HepG2 (cell line): ENCODE data around the gene KNG1. TPM values are rescaled to one million over a fixed set of nuclear protein-coding genes. Genes with fewer than 3 reads are reported as not detected.

Source experiments
- ATAC-seq: fragments of 200-7000 bp; cut with Tn5 transposase; 3 replicates; pipeline ENCODE4 v1.9.1; 2020; ENCODE audit warnings: mild to moderate bottlenecking, moderate library complexity
- BruUV-seq: library from RNA; stranded (reverse); fragments of 400-500 nt; replicated peaks from 2 replicates; lab custom pipeline; 2021; lab: Mats Ljungman, UMichigan
- CTCF ChIA-PET: fragments of 300-600 bp; formaldehyde crosslinking; extraction: SDS; loops from one replicate; lab custom pipeline; 2021; ENCODE audit warnings: low total read pairs, inconsistent platforms, low intra/inter-chr PET ratio; lab: Yijun Ruan, JAX
- POLR2A ChIA-PET: fragments of 350-600 bp; sonication (Branson Sonifier 250); formaldehyde crosslinking; loops from one replicate; lab custom pipeline; 2020; ENCODE audit warnings: antibody characterized with exemption, inconsistent platforms; lab: Yijun Ruan, JAX
- DNase-seq: peaks from one replicate; pipeline ENCODE4 v3.0.0-alpha.2; 2015; ENCODE audit warnings: low spot score
- FAIRE-seq: peaks from 3 replicates; lab custom pipeline; 2011; peaks lifted over from hg19 to GRCh38; lab: Jason Lieb, UNC
- H2AFZ ChIP-seq: one replicate; pipeline ENCODE4 v1.6.1; 2011; ENCODE audit warnings: low read length, inconsistent platforms
- H3K27ac ChIP-seq: fragments of 300-600 bp; 3 replicates; pipeline ENCODE4 v1.8.0; 2011; ENCODE audit warnings: mixed run types, mild to moderate bottlenecking, mixed read lengths, low read length, inconsistent platforms; ENCODE audit not compliant: insufficient read depth; ENCODE audit errors: extremely low read length
- H3K27me3 ChIP-seq, 2 experiments: fragments of 200-600 bp in 1 of 2; 2 replicates in 1 of 2; 3 replicates in 1 of 2; pipeline versions ENCODE4 v1.6.0 to v1.8.0; 2011; ENCODE audit warnings: low read length in 2 of 2, mild to moderate bottlenecking in 2 of 2, moderate library complexity in 2 of 2, inconsistent platforms in 1 of 2; ENCODE audit not compliant: insufficient read depth in 2 of 2, control insufficient read depth in 1 of 2
- H3K36me3 ChIP-seq, 2 experiments: fragments of 200-600 bp in 1 of 2; replicated peaks in 1 of 2; 2 replicates in 1 of 2; 3 replicates in 1 of 2; pipeline versions ENCODE4 v1.5.1 to v1.8.0; 2011; ENCODE audit warnings: low read length in 2 of 2, inconsistent platforms in 1 of 2; ENCODE audit not compliant: insufficient read depth in 2 of 2, control insufficient read depth in 1 of 2
- H3K4me1 ChIP-seq: 2 replicates; pipeline ENCODE4 v1.5.1; 2012; ENCODE audit warnings: low read length, inconsistent platforms; ENCODE audit not compliant: insufficient read depth
- H3K4me2 ChIP-seq: 2 replicates; pipeline ENCODE4 v1.6.0; 2011; ENCODE audit warnings: low read depth, low read length, inconsistent platforms
- H3K4me3 ChIP-seq, 3 experiments: fragments of 200-600 bp in 1 of 3; sonication (generic), shearing (Covaris generic) in 1 of 3; replicated peaks in 1 of 3; 2 replicates each; pipeline ENCODE4 v1.5.1; 2011 to 2016; ENCODE audit warnings: low read length in 3 of 3, inconsistent platforms in 2 of 3, low read depth in 2 of 3, mild to moderate bottlenecking in 2 of 3, control low read depth in 1 of 3, mixed read lengths in 1 of 3; ENCODE audit not compliant: insufficient read depth in 1 of 3
- H3K79me2 ChIP-seq: one replicate; pipeline ENCODE4 v1.6.1; 2011; ENCODE audit warnings: low read length, inconsistent platforms; ENCODE audit not compliant: insufficient read depth
- H3K9ac ChIP-seq: 2 replicates; pipeline ENCODE4 v1.6.0; 2011; ENCODE audit warnings: mild to moderate bottlenecking, low read depth, low read length, inconsistent platforms; ENCODE audit not compliant: insufficient read depth
- H3K9me3 ChIP-seq: 2 replicates; pipeline ENCODE4 v1.5.1; 2012; ENCODE audit warnings: mild to moderate bottlenecking, low read length
- H4K20me1 ChIP-seq: 2 replicates; pipeline ENCODE4 v1.6.0; 2011; ENCODE audit warnings: inconsistent platforms, mild to moderate bottlenecking, low read length, moderate library complexity; ENCODE audit not compliant: insufficient read depth
- CBFB ChIP-seq: sonication (generic); formaldehyde crosslinking; IDR thresholded peaks from 2 replicates; pipeline ENCODE4 v1.4.0; 2020; ENCODE audit warnings: missing genetic modification reagents
- FOXA3 ChIP-seq: IDR thresholded peaks from 2 replicates; pipeline ENCODE4 v1.6.1; 2016; ENCODE audit warnings: missing genetic modification reagents, missing compliant biosample characterization
- GATAD2A ChIP-seq: IDR thresholded peaks from 2 replicates; pipeline ENCODE4 v1.6.1; 2016
- HHEX ChIP-seq: IDR thresholded peaks from 2 replicates; pipeline ENCODE4 v1.6.1; 2016; ENCODE audit warnings: control low read depth
- HMG20A ChIP-seq: IDR thresholded peaks from 2 replicates; pipeline ENCODE4 v1.6.1; 2016; ENCODE audit warnings: borderline replicate concordance
- JDP2 ChIP-seq: sonication (generic); formaldehyde crosslinking; IDR thresholded peaks from 2 replicates; pipeline ENCODE4 v1.8.1; 2022; ENCODE audit warnings: missing genetic modification reagents, borderline replicate concordance
- MAX ChIP-seq: IDR thresholded peaks from 2 replicates; pipeline ENCODE4 v1.6.1; 2012; ENCODE audit warnings: inconsistent platforms
- MBD4 ChIP-seq: IDR thresholded peaks from 2 replicates; pipeline ENCODE4 v1.6.1; 2012; ENCODE audit warnings: low read length, inconsistent platforms, borderline replicate concordance
- PLRG1 ChIP-seq: fragments of 450-650 bp; conservative IDR thresholded peaks from 2 replicates; pipeline ENCODE4 v1.6.1; 2016
- RAD51 ChIP-seq: fragments of 450-650 bp; IDR thresholded peaks from 2 replicates; pipeline ENCODE4 v1.6.1; 2016; ENCODE audit warnings: borderline replicate concordance
- SAP130 ChIP-seq: IDR thresholded peaks from 2 replicates; pipeline ENCODE4 v1.6.1; 2016; ENCODE audit warnings: low read depth
- SP1 ChIP-seq, 2 experiments: fragments of 450-650 bp in 1 of 2; sonication (generic) in 1 of 2; formaldehyde crosslinking in 1 of 2; IDR thresholded peaks; 2 replicates each; pipeline versions ENCODE4 v1.4.0 to v1.6.1; 2016 to 2020; ENCODE audit warnings: missing genetic modification reagents in 1 of 2
- ZFY ChIP-seq: sonication (generic); formaldehyde crosslinking; IDR thresholded peaks from 2 replicates; pipeline ENCODE4 v1.4.0; 2020; ENCODE audit warnings: missing genetic modification reagents
- ZNF296 ChIP-seq: sonication (generic); formaldehyde crosslinking; conservative IDR thresholded peaks from 2 replicates; pipeline ENCODE4 v1.5.0; 2020; ENCODE audit warnings: mild to moderate bottlenecking, missing genetic modification reagents
- ZNF3 ChIP-seq: IDR thresholded peaks from 2 replicates; pipeline ENCODE4 v1.7.0; 2017; ENCODE audit warnings: inconsistent platforms
- ZNF337 ChIP-seq: sonication (generic); formaldehyde crosslinking; IDR thresholded peaks from 2 replicates; pipeline ENCODE4 v1.5.1; 2020; ENCODE audit warnings: missing genetic modification reagents, low read depth, mild to moderate bottlenecking, borderline replicate concordance
- ZNF790 ChIP-seq: sonication (generic); formaldehyde crosslinking; IDR thresholded peaks from 2 replicates; pipeline ENCODE4 v1.8.0; 2022; ENCODE audit warnings: missing genetic modification reagents, mild to moderate bottlenecking, borderline replicate concordance
- WGBS: methylation state at CpG from one replicate; pipeline ENCODE4 v1.1.6; 2017; ENCODE audit warnings: low lambda C conversion rate; 5-methylcytosine and 5-hydroxymethylcytosine counted together
- in situ Hi-C: cut with HindIII; loops from 2 replicates; pipeline ENCODE4 v1.10.0; 2017; ENCODE audit warnings: low pct_unique_long_range_greater_than_20kb; ENCODE audit not compliant: extremely low pct_ligation_motif_present
- intact Hi-C: fragments of 100-400 bp; cut with micrococcal nuclease; formaldehyde crosslinking; loops from one replicate; pipeline ENCODE4 v1.10.0; 2022; ENCODE audit not compliant: unreplicated experiment
- polyA plus RNA-seq, 8 experiments: library from polyadenylated mRNA; depleted of rRNA in 3 of 8; stranded (reverse) in 7 of 8; unstranded in 1 of 8; fragments of >200 nt; fragmentation: Illumina TruSeq in 4 of 8; extraction: Trizol in 4 of 8; gene quantifications; 2 replicates each; pipeline versions ENCODE4 v1.2.1 to v1.2.3, GENCODE V29; 2011 to 2016; ENCODE audit warnings: low read depth in 4 of 8, missing spikeins in 1 of 8, mixed read lengths in 1 of 8; ENCODE audit not compliant: insufficient read depth in 1 of 8
- total RNA-seq, 5 experiments: library from RNA; depleted of rRNA; stranded (reverse); fragments of >200 nt; fragmentation: Illumina TruSeq; extraction: Trizol; gene quantifications; 2 replicates each; pipeline ENCODE4 v1.2.3, GENCODE V29; 2016; ENCODE audit warnings: low read depth in 1 of 5

KNG1 gene
- total and polyA plus RNA-seq, 2 of the 13 experiments (the other 11 are each of a cell fraction or from before 2014, with no cell fraction given), result 6.5 to 7.0 TPM

DNA sequence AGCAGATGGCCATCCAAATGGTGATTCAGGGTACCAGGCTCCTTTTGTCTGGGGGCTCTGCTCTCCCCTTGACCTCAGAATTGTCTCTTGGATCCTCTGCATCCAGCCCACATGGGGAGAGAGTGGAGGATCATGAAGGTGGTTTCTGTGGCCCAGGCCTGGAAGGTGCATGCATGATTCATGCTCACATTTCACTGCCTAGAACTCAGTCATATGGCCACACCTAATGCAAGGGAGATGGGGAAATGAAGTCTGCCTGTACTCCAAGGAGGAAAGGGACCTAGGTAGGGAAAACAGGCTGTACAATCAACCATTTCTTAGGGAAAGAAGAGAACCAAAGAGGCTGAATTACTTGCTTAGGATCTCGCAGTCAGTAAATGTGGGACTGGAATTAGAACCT, 36.3 kb upstream of the KNG1 start:
- TF ChIP-seq ZNF3 (CRISPR knock-in tag) (no peak), ZNF790 (CRISPR knock-in tag) (no peak), ZFY (CRISPR knock-in tag) (no peak), SP1 (IDR thresholded peaks at IDR 0.05) (no peak), SP1 (CRISPR knock-in tag; IDR thresholded peaks at IDR 0.05) (no peak), MBD4 (no peak), PLRG1 (no peak), ZNF296 (CRISPR knock-in tag) (no peak), ZNF337 (CRISPR knock-in tag) (no peak), HHEX (CRISPR knock-in tag) (no peak), JDP2 (no peak)
- intact Hi-C loops, result no loop called here
- CTCF ChIA-PET, result no interaction called here
- no peak for DNase-seq
- H3K4me2 ChIP-seq, result no peak overlapping the region
- POLR2A ChIA-PET, result no interaction called here
- in situ Hi-C loops, result no loop called here
- 94% methylated on average over 1 of the region's 1 CpG for WGBS
- no peak for ATAC-seq
- BruUV-seq, result no TSS peak
- no peaks in the 10 kb centered on the region for H4K20me1 ChIP-seq
- H3K79me2 ChIP-seq, result no peaks in the 10 kb centered on the region
- H3K27ac ChIP-seq, result no peak overlapping the region
- no peak overlapping the region for H2AFZ ChIP-seq
- no peaks in the 10 kb centered on the region for H3K9me3 ChIP-seq
- no peaks in the 10 kb centered on the region; a peak in 1 of 5 replicates for H3K27me3 ChIP-seq
- H3K4me1 ChIP-seq, result peaks cover 18% of the 10 kb centered on the region
- H3K9ac ChIP-seq, result no peak overlapping the region
- H3K4me3 ChIP-seq, result no peak overlapping the region
- FAIRE-seq, result no peak
- H3K36me3 ChIP-seq, result no peaks in the 10 kb centered on the region

- Histone ChIP-seq H3K79me2 (no peaks in the 10 kb centered on the region), H3K27ac (no peak overlapping the region), H3K9me3 (no peaks in the 10 kb centered on the region), H3K4me3 (no peak overlapping the region), H3K4me1 (peaks cover 28% of the 10 kb centered on the region), H2AFZ (no peak overlapping the region), H3K9ac (no peak overlapping the region), H3K27me3 (no peaks in the 10 kb centered on the region; a peak in 2 of 5 replicates), H3K4me2 (no peak overlapping the region; the same call in 1 of the 2 replicates), H3K36me3 (no peaks in the 10 kb centered on the region), H4K20me1 (no peaks in the 10 kb centered on the region)
- TF ChIP-seq FOXA3 (peak; percentile 21; the same call in 1 of the 2 replicates), GATAD2A (0 out of 2 replicates have a peak, but pooled peaks have one; percentile 4), CBFB (CRISPR knock-in tag) (no peak), MAX (peak; percentile 31; the same call in 1 of the 2 replicates), RAD51 (no peak), HMG20A (CRISPR knock-in tag) (peak; percentile 17; the same call in 1 of the 2 replicates), SAP130 (CRISPR knock-in tag) (peak; percentile 46)
- FAIRE-seq (no peak), ATAC-seq (no peak; the same call in 2 of the 3 replicates), DNase-seq (peak; percentile 19)
- CTCF ChIA-PET, result no interaction called here
- POLR2A ChIA-PET, result interaction anchor here (1.9 kb wide), 1 partner anchor 65 kb away, joined by 5 read pairs; no protein-coding TSS in a partner anchor
- in situ Hi-C loops (no loop called here), intact Hi-C loops (no loop called here)
- WGBS, result 0% methylated on average over 3 of the region's 3 CpGs
- BruUV-seq, result no TSS peak
Observed at GRCh38 chr3:186682812-186683211, 34.3 kb upstream of the KNG1 start.
